K562 (cell line): ENCODE results near the gene MUCL3.

Experiments used
- BRF1 ChIP-seq: IDR thresholded peaks from 3 replicates; pipeline ENCODE4 v1.6.1; 2011; ENCODE audit warnings: borderline replicate concordance, mild to moderate bottlenecking; ENCODE audit not compliant: insufficient read length; ENCODE audit errors: extremely low read depth
- CBX8 ChIP-seq: fragments of 200-600 bp; sonication (generic); IDR thresholded peaks from 2 replicates; pipeline ENCODE4 v1.6.1; 2012; ENCODE audit warnings: borderline replicate concordance, mixed run types, low read depth, mild to moderate bottlenecking, moderate library complexity, mixed read lengths, low read length, control low read depth, inconsistent platforms; ENCODE audit not compliant: poor library complexity, severe bottlenecking; ENCODE audit errors: extremely low read depth
- HMGXB4 ChIP-seq: sonication (generic); formaldehyde crosslinking; IDR thresholded peaks from 2 replicates; pipeline ENCODE4 v1.8.1; 2023; ENCODE audit warnings: mild to moderate bottlenecking, missing genetic modification reagents
- PHF8 ChIP-seq: fragments of 200-600 bp; sonication (generic); IDR thresholded peaks from 2 replicates; pipeline ENCODE4 v1.6.1; 2012; ENCODE audit warnings: mixed run types, mild to moderate bottlenecking, inconsistent platforms, low read length, moderate library complexity, borderline replicate concordance
- TF ChIP-seq, protein P1 (sequence below), 2 experiments: fragments of 450-650 bp; formaldehyde crosslinking in 1 of 2; IDR thresholded peaks; 2 replicates each; pipeline versions ENCODE4 v1.4.0 to v1.6.1; 2014 to 2020; ENCODE audit warnings: mild to moderate bottlenecking in 2 of 2, borderline replicate concordance in 1 of 2, low read depth in 1 of 2

GRCh38 chr6:30938730-30939129 lies 2.0 kb upstream of the MUCL3 start:
- TF ChIP-seq HMGXB4 = no peak
- TF ChIP-seq BRF1 = no peak
- TF ChIP-seq CBX8 = no peak
- TF ChIP-seq, protein P1, sequence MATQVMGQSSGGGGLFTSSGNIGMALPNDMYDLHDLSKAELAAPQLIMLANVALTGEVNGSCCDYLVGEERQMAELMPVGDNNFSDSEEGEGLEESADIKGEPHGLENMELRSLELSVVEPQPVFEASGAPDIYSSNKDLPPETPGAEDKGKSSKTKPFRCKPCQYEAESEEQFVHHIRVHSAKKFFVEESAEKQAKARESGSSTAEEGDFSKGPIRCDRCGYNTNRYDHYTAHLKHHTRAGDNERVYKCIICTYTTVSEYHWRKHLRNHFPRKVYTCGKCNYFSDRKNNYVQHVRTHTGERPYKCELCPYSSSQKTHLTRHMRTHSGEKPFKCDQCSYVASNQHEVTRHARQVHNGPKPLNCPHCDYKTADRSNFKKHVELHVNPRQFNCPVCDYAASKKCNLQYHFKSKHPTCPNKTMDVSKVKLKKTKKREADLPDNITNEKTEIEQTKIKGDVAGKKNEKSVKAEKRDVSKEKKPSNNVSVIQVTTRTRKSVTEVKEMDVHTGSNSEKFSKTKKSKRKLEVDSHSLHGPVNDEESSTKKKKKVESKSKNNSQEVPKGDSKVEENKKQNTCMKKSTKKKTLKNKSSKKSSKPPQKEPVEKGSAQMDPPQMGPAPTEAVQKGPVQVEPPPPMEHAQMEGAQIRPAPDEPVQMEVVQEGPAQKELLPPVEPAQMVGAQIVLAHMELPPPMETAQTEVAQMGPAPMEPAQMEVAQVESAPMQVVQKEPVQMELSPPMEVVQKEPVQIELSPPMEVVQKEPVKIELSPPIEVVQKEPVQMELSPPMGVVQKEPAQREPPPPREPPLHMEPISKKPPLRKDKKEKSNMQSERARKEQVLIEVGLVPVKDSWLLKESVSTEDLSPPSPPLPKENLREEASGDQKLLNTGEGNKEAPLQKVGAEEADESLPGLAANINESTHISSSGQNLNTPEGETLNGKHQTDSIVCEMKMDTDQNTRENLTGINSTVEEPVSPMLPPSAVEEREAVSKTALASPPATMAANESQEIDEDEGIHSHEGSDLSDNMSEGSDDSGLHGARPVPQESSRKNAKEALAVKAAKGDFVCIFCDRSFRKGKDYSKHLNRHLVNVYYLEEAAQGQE (IDR thresholded peaks at IDR 0.05; ENCODE audit: borderline replicate concordance) = no peak
- TF ChIP-seq, protein P1 (CRISPR knock-in tag; IDR thresholded peaks at IDR 0.05; ENCODE audit: low read depth) = no peak
- no peak for TF ChIP-seq PHF8
